HL-60/S4 (cell line): ENCODE measurements around the gene LEPROT.
"Not testable (repeated sequence)": the region's sequence is repeated elsewhere in the genome, so short reads cannot be mapped to it uniquely, and the experiment has no call there.

Experiments used
- in situ Hi-C: fragments of 300-500 bp; cut with MboI; formaldehyde crosslinking; loops from 2 replicates; pipeline ENCODE4 v1.14.3; 2022; ENCODE audit warnings: low sequenced_read_pairs

LEPROT gene

GRCh38 chr1:65420590-65421350 lies at the start of gene LEPROT, which contains the start of gene LEPR:
Gene LEPROT (plus strand): TSS chr1:65420668. CDS start chr1:65420725, 57 bp downstream.
Gene LEPR (plus strand): TSS chr1:65420668. CDS start chr1:65565566, 144,898 bp downstream.
- in situ Hi-C loops, result loop anchor here (25.0 kb wide), 1 partner anchor 358 kb away; no protein-coding TSS in a partner anchor

GRCh38 chr1:65371544-65371943 lies 48.9 kb upstream of the LEPROT start:
- in situ Hi-C loops, result no loop called here

DNA sequence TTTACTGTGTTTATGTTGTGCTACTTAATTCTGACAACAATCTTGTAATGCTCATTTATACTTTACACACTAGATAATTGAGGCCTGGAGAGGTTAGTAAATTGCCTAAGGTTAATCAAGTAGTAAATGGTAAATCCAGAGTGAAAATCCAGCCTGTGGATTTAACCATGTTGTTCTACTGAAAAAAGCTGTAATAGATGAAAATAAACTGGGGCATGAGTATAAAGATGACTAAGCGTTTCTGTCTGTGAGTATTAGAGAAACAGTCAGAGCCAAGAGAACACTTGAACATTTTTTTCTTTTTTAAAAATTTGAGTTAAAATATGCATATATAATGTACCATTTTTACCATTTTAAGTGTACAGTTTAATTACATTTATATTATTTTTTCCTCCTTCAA lies 47.9 kb upstream of the LEPROT start:
- in situ Hi-C loops, result no loop called here

- in situ Hi-C loops, result no loop called here
Observed at GRCh38 chr1:65377496-65378246, 42.8 kb upstream of the LEPROT start.

DNA sequence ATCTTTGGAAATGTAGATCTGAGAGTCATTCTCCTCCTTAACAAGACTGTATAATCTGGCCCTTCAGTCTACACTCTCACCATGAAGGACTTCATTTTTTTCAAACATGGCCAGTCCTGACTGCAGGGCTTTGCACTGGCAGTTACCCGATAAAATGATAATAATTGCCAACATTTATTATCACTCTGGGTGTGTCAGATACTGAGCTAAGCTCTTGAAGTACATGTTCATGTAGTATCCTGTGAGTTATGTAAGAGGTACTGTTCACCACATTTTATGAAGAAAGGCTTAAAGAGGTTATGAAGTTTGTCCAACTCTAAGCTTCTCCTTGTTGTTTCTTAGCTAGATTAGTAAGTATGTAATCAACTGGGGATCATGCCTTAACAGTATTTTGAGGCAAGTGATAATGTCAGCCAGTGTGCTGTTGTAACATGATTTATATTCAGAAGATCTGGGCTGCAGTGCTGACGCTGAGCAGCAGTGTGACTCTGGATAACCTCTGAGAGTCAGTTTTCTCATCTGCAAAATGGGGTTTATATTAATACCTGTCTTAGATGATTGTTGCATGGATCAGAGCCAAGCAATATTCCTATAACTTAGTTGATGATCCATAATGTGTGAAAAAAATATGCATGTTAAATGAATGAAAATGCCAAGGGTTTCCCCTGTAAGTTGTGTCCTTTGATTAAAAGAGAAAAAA lies 42.1 kb upstream of the LEPROT start:
- in situ Hi-C loops, result no loop called here

- in situ Hi-C loops, result not testable (repeated sequence)
Observed at GRCh38 chr1:65384426-65384825, 36.0 kb upstream of the LEPROT start.

GRCh38 chr1:65386439-65386838 lies 34.0 kb upstream of the LEPROT start:
- in situ Hi-C loops, result no loop called here

- in situ Hi-C loops, result no loop called here
Observed at GRCh38 chr1:65387821-65388220, 32.6 kb upstream of the LEPROT start.

DNA sequence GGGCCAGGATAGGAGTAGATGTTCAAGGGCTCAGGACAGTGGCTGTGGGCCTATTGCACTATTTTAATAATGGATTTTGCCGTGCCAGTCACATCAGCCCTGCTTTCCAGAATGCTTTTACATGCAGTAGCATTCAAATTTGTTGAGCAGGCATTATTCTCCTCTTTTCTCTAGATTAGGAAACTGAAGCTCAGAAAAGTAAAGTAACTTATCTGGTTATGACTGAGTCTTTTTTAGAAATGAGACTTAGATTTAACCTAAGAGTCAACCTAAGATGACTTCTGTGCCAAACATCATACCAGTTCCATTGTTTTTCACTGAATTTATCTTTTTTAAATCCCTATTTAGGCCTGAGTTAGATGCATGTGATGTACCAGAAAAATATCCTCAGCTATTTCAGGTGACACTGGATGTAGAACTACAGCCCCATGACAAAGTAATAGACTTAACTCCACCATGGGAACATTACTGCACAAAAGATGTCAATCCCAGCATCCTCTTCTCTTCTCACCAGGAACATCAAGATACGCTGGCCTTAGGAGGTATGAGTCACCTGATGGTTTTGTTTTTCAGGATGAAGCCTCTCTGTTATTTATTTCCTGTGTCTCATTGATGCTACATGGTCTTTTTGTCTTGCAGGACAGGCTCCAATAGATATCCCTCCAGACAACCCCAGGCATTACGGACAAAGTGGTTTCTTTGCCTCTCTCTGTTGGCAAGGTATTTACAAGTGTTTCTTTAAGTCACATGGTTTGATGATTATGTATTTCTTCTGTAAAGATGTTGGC lies 31.4 kb upstream of the LEPROT start:
- in situ Hi-C loops, result no loop called here

DNA sequence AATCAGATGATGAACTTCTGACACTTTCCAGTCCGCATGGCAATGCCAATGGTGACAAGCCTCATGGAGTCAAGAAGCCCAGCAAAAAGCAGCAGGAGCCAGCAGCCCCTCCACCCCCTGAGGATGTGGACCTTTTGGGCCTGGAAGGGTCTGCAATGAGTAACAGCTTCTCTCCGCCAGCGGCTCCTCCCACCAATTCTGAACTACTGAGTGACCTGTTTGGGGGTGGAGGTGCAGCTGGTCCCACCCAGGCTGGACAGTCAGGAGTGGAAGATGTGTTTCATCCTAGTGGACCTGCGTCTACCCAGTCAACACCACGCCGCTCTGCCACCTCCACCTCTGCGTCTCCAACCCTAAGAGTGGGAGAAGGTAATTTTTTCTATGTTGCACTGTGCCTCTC lies 28.0 kb upstream of the LEPROT start:
- in situ Hi-C loops, result no loop called here

GRCh38 chr1:65393347-65393746 lies 27.1 kb upstream of the LEPROT start:
- in situ Hi-C loops, result no loop called here

- in situ Hi-C loops, result no loop called here
Observed at GRCh38 chr1:65393928-65394327, 26.5 kb upstream of the LEPROT start.

DNA sequence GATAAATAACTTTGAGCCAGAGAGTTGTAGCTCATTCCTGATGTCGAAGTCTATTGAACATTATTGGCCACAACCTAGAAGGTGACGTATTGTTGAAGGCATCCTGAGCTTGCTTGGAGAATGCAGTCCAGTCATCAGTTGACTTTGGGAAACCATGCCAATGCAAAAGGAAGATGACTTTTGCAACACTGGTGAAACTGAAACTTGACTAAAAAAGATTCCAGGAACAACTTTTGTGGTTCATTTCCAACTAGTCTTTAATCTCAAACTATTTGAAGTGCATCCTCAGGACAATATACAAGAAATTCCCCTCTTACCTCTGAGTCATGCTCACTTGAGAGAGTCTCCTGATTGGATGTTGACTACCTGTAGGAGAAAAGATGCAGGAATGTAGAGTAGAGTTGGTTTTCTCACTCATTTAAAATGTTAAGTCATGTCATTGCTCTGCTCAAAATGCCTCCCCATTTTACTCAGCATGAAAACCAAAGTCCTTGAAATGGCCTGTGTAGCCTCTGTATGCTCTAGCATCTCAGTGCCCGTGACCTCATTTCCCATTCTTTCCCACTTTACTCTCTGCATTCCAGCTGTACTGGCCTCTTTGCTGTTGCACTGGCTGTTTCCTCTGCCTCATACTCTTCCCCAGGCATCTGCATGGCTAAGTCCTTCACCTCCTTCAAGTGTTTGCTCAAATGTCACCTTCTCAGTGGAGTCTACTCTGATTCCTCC lies 24.4 kb upstream of the LEPROT start:
- in situ Hi-C loops, result no loop called here

GRCh38 chr1:65398083-65398482 lies 22.4 kb upstream of the LEPROT start:
- in situ Hi-C loops, result no loop called here

DNA sequence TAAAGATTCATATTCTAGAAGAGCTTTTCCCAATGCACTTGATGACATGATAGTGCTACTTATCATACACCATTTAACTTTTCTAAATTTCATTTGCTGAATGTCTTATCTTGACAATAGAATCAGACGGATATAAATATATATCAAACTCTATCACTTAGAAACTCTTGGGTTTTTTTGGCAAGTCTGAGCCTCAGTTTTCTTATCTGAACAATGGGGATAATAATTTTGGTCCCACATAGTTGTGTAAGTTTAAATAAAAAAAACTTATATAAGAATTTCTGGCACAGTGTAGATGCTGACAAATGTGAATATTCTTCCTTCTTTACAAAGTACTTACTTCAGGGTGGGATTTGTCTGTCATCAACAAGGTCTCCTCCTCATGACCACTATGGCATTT lies 21.5 kb upstream of the LEPROT start:
- in situ Hi-C loops, result no loop called here

- in situ Hi-C loops, result loop anchor here (25.0 kb wide), 1 partner anchor 339 kb away; no protein-coding TSS in a partner anchor
Observed at GRCh38 chr1:65401612-65402011, 18.9 kb upstream of the LEPROT start.

DNA sequence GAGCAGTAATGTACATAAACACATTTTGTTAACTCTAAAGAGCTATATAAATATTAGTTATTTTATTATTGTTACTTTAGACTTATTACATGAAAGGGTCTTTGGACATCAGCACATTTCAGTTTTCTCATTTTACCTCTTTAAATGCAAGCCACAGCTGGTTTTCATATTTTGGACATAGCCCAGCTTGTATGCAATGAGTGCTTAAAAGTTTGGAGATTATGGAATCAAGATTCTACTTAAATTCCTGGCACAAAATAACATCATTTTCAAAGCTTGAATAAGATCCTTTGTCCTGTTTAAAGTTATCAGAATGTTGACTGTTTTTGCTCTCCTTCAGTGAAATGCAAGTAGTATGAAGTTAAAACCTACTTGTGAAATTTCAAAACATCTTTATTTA lies 15.5 kb upstream of the LEPROT start:
- in situ Hi-C loops, result loop anchor here (25.0 kb wide), 1 partner anchor 343 kb away; no protein-coding TSS in a partner anchor

- in situ Hi-C loops, result loop anchor here (25.0 kb wide), 1 partner anchor 346 kb away; no protein-coding TSS in a partner anchor
Observed at GRCh38 chr1:65407877-65408276, 12.6 kb upstream of the LEPROT start.

- in situ Hi-C loops, result loop anchor here (25.0 kb wide), 1 partner anchor 347 kb away; no protein-coding TSS in a partner anchor
Observed at GRCh38 chr1:65409314-65409713, 11.2 kb upstream of the LEPROT start.
